ENCODE data around the gene HSD17B11.
"Not testable (repeated sequence)": the region's sequence is repeated elsewhere in the genome, so short reads cannot be mapped to it uniquely, and the experiment has no call there.

Gene HSD17B11

DNA sequence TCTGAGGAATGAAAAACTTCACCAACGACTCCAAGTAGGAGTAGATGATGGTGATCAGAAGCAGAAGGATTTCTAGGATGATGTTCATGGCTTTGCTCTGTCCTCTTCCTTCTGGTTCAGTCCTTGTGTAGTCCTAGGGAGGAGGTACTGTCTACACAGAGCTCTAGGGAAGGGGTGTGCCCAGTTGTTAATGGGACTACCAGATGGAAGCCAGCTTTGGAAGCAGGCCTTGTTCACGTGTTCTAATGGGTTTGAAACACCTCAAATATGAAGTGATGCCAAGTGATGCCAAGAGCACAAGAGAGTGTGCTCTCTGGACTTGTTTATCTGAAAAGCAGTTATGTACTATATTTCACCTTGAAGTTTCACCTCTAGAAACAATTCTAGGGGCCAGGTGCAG lies 68.2 kb downstream of the HSD17B11 start, which contains the start of gene HSD17B13:
HSD17B13 (minus strand) TSS at position 129 of the 400 bp plus-strand sequence; CDS start at position 88, 41 bp downstream.
- TF ChIP-seq MYC (IDR thresholded peaks at IDR 0.05; ENCODE audit: low read depth, low read length): no peak
- TF ChIP-seq, protein P1, sequence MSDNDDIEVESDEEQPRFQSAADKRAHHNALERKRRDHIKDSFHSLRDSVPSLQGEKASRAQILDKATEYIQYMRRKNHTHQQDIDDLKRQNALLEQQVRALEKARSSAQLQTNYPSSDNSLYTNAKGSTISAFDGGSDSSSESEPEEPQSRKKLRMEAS (IDR thresholded peaks at IDR 0.05; ENCODE audit: low read depth, low read length): no peak
- TF ChIP-seq POLR2A (IDR thresholded peaks at IDR 0.05; ENCODE audit: extremely low read depth, insufficient read length): no peak
- TF ChIP-seq, protein P2, sequence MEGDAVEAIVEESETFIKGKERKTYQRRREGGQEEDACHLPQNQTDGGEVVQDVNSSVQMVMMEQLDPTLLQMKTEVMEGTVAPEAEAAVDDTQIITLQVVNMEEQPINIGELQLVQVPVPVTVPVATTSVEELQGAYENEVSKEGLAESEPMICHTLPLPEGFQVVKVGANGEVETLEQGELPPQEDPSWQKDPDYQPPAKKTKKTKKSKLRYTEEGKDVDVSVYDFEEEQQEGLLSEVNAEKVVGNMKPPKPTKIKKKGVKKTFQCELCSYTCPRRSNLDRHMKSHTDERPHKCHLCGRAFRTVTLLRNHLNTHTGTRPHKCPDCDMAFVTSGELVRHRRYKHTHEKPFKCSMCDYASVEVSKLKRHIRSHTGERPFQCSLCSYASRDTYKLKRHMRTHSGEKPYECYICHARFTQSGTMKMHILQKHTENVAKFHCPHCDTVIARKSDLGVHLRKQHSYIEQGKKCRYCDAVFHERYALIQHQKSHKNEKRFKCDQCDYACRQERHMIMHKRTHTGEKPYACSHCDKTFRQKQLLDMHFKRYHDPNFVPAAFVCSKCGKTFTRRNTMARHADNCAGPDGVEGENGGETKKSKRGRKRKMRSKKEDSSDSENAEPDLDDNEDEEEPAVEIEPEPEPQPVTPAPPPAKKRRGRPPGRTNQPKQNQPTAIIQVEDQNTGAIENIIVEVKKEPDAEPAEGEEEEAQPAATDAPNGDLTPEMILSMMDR (IDR thresholded peaks at IDR 0.05; ENCODE audit: low read depth, low read length): no peak
- no peak for DNase-seq (ENCODE audit: low read depth)
- no peak within 1 kb of the TSS for H3K4me3 ChIP-seq (ENCODE audit: low read depth, low read length)

DNA sequence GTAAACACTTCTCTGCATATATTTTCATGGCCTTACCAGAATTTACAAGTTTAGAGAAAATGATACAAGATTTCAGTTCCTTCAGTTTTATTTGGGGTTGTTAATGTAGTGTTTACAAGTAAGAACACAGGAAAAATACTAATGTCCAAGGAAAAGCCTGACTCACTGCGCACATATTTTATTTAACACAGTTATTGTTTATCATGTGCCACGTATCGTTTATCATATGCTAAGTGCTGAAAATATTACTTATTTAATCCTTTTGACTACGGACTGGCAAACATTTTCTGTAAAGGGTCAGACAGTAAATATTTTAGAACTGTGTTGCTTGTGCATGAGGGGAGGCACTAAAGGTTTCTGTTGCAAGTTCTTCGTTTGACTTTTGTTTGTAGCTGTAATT lies 69.1 kb downstream of the HSD17B11 start:
- H3K4me3 ChIP-seq (ENCODE audit: low read depth, low read length): no peak overlapping the region
- TF ChIP-seq MYC (IDR thresholded peaks at IDR 0.05; ENCODE audit: low read depth, low read length): no peak
- no peak for DNase-seq (ENCODE audit: low read depth)

DNA sequence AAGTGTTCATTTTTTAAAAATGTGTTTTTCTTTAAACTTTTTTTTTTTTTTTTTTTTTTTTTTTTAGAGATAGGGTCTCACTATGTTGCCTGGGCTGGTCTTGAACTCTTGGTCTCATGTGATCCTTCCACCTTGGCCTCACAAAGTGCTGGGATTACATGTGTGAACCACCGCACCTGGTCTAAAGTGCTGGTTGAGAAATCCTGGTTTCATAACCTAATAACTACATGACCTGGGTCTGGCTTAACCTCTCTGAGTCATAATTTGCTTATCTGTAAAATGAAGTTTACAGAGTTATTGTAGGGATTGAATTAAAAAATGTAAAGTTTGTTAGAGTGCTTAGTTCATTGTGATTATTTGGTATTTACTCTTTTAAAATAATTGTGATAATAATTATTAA lies 73.5 kb downstream of the HSD17B11 start:
- DNase-seq (ENCODE audit: low read depth): no peak
- H3K4me3 ChIP-seq (ENCODE audit: low read depth, low read length): no peak overlapping the region
- TF ChIP-seq, protein P1 (IDR thresholded peaks at IDR 0.05; ENCODE audit: low read depth, low read length): no peak
- TF ChIP-seq, protein P2 (IDR thresholded peaks at IDR 0.05; ENCODE audit: low read depth, low read length): no peak
- TF ChIP-seq MYC (IDR thresholded peaks at IDR 0.05; ENCODE audit: low read depth, low read length) (no peak), POLR2A (IDR thresholded peaks at IDR 0.05; ENCODE audit: extremely low read depth, insufficient read length) (no peak)

DNA sequence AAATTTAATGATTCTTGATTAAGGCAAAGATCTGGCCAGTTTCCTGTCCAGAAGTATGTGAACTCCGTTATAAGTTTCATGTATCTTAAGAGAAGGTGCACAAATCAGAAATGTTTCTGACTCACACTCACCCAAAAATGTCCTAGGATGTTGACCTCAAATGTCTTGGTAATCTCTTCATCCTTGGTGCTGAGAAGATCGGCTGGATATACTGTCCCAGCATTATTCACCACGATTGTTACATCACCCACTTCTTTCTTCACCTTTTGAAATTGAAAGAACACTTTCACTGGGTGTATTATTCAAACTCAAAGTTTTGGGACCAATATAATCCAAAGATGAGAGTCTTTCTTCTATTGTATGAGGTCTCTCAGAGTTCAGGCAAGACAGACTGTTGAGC lies 74.0 kb downstream of the HSD17B11 start:
- no peak overlapping the region for H3K4me3 ChIP-seq (ENCODE audit: low read depth, low read length)
- TF ChIP-seq, protein P1 (IDR thresholded peaks at IDR 0.05; ENCODE audit: low read depth, low read length): no peak
- TF ChIP-seq POLR2A (IDR thresholded peaks at IDR 0.05; ENCODE audit: extremely low read depth, insufficient read length) (no peak), MYC (IDR thresholded peaks at IDR 0.05; ENCODE audit: low read depth, low read length) (no peak)
- peak; percentile 7 for DNase-seq (ENCODE audit: low read depth)

DNA sequence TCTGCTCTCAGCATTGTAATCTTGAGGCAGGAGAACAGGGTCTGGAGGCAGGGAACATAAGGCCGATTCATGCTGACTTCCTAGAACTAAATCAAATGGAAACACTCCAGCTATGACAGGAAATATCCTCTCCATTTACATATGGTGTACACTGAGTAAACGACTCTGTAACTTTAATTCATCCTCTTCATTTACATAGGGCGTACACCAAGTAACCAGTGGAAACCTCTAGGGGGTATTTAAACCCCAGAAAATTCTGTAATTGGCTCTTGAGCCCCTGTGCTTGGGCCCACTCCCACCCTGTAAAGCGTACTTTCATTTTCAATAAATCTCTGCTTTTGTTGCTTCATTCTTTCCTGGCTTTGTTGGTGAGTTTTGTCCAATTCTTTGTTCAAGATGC lies 76.0 kb downstream of the HSD17B11 start:
- not testable (repeated sequence) for DNase-seq (ENCODE audit: low read depth); H3K4me3 ChIP-seq (ENCODE audit: low read depth, low read length)

DNA sequence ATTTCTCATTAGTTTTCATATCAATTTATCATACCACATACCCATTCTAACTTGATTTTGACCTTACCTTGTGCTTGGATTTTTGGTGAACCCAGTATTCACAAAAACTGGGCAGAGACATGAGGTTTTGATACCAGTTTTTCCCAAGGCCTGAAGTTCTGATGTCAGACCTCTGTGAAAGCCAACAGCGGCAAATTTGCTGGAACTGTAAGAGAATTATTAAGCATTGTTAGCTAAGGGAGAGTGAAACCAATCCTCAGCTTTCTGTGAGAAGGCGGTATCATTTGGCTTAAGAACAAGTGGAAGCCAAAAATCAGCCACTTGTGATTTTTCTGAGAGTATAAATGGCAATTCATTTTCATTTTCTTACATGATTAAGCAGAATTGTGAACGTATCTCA lies 77.2 kb downstream of the HSD17B11 start:
- no peak overlapping the region for H3K4me3 ChIP-seq (ENCODE audit: low read depth, low read length)
- no peak for DNase-seq (ENCODE audit: low read depth)
- TF ChIP-seq POLR2A (IDR thresholded peaks at IDR 0.05; ENCODE audit: extremely low read depth, insufficient read length) (no peak), MYC (IDR thresholded peaks at IDR 0.05; ENCODE audit: low read depth, low read length) (no peak)
- TF ChIP-seq, protein P2 (IDR thresholded peaks at IDR 0.05; ENCODE audit: low read depth, low read length): no peak
- TF ChIP-seq, protein P1 (IDR thresholded peaks at IDR 0.05; ENCODE audit: low read depth, low read length): no peak

DNA sequence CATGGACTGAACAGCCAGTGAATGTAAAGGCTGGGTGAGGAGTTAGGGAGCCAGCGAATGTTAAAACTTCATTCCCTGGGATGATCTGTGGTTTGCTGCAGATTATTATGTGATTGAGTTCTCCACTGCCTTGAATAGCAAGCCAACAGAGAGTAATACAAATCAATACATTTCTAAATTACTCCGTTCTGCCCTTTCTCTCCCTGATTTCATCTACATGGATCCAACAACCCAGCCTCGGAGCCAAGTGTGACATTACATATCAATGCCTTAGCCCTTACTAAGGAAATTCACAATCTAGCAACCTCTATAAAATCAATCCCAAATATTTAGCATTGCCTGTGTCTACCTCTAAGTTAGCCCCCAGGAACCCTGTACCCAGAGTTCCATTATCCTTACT lies 79.3 kb downstream of the HSD17B11 start:
- DNase-seq (ENCODE audit: low read depth): no peak
- no peak overlapping the region for H3K4me3 ChIP-seq (ENCODE audit: low read depth, low read length)
- TF ChIP-seq, protein P2 (IDR thresholded peaks at IDR 0.05; ENCODE audit: low read depth, low read length): no peak
- no peak for TF ChIP-seq POLR2A (IDR thresholded peaks at IDR 0.05; ENCODE audit: extremely low read depth, insufficient read length)
- TF ChIP-seq, protein P1 (IDR thresholded peaks at IDR 0.05; ENCODE audit: low read depth, low read length): no peak
- TF ChIP-seq MYC (IDR thresholded peaks at IDR 0.05; ENCODE audit: low read depth, low read length): no peak
